A172 (cell line): ENCODE data around the gene ADAMTS7. TPM values are rescaled to one million over a fixed set of nuclear protein-coding genes. Genes with fewer than 3 reads are reported as not detected.

ENCODE experiments used
- DNase-seq: peaks from one replicate; pipeline ENCODE4 v3.0.0-alpha.2; 2015; ENCODE audit warnings: low spot score
- total RNA-seq: library from RNA; depleted of rRNA; stranded (reverse); fragments of >200 nt; shearing (Covaris generic); gene quantifications from 2 replicates; pipeline ENCODE4 v1.2.3, GENCODE V29; 2014; rRNA removed

Gene ADAMTS7
- total RNA-seq, 1 experiment from 2014 or later, result 6.0 TPM

DNA sequence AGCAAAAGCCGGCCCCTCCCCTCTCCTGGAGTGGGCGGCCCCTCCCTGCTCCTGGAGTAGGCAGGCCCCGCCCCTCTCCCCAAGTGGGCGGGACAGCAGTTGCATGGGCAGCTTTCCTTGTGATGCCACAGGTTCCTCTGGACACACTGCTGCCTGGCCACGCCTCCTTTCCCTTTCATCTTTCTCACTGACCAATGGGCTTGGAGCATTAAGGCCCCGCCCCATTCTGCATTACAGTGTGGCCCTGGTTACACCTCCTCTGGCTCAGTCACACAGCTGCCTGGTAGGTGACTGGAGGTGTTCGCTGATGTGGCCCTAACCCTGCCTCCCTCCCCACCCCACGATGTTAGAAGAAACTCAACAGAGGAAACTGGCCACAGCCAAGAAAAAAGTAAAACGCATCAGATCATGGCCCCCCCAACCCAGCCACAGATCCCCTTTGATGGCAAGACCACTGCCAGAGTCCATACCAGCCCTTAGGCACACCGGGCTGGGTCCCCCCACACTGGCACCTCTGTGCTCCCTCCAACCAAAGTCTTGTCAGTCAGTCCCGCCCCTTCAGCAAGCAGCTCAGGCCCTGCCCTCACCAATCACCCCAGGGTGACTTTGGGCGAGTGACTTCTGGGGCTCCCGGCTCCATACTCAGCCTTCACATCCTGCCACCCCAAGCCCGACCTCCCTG is 84.3 kb downstream of the ADAMTS7 start:
- peak; percentile 76 for DNase-seq

DNA sequence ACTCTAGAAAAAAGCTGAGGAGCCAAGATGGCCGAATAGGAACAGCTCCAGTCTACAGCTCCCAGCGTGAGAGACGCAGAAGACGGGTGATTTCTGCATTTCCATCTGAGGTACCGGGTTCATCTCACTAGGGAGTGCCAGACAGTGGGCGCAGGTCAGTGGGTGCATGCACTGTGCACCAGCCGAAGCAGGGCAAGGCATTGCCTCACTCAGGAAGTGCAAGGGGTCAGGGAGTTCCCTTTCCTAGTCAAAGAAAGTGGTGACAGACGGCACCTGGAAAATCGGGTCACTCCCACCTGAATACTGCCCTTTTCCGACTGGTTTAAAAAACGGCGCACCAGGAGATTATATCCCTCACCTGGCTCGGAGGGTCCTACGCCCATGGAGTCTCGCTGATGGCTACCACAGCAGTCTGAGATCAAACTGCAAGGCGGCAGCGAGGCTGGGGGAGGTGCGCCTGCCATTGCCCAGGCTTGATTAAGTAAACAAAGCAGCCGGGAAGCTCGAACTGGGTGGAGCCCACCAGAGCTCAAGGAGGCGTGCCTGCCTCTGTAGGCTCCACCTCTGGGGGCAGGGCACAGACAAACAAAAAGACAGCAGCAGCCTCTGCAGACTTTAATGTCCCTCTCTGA is 91.3 kb downstream of the ADAMTS7 start:
- DNase-seq, result peak; percentile 32

DNA sequence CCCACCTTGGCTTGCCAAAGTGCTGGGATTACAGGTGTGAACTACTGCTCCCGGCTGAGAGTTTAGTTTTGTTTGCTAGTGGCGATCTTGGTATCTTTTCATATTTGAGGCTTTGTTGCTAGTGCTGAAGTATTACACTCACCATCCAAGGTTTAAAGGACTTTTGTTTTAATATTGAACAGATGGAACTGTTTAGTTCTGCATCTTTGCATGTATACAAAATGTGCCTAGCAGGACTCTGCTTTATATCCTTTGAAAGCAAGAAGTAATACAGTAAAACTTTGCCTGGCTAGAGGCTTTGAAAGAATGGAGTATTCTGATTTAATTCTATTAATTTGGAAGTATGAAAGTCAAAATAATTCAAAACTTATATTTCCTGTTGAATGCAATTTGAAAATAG is 92.4 kb downstream of the ADAMTS7 start:
- no peak for DNase-seq

- DNase-seq, result no peak
These were observed 93.2 kb downstream of the ADAMTS7 start for GRCh38 chr15:78717956-78718656.

DNA sequence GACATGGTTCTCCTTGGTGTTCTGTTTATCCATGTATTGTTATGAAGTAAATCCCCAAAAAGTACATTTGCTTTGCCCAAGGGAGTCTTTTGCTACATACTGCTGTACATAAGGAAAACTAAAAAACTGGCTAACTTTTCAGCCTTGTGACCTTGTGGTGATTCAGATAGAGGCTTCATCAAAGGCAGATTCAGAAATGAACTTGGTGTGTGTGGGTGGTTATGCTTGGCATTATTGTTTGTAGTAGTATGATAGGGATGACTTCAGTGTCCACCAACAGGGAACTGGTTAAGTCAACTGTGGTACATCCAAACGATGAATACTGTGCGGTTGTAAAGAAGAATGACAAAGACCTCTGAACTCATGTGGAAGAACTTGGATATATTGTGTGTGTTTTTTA is 94.6 kb downstream of the ADAMTS7 start:
- no peak for DNase-seq

DNA sequence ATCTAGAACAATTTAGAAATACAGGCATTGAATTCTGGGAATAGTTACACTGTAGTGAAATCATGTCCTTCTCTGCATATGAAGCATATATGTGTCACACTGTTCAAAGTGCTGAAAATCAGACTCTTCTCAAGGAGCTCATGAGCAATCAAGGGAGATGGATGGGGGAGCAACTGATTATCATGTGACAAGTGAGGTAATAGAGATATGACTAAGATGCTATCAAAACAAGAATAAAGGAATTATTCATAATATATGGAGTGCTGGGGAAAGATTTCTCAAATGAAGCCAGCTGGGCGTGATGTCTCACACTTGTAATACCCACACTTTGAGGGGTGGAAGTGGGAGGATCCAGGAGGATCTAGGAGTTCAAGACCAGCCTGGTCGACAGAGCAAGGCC is 95.3 kb downstream of the ADAMTS7 start:
- DNase-seq, result peak; percentile 90

GRCh38 chr15:78715434-78715833 is 95.8 kb downstream of the ADAMTS7 start:
- peak; percentile 58 for DNase-seq

- peak; percentile 16 for DNase-seq
These were observed 96.4 kb downstream of the ADAMTS7 start for GRCh38 chr15:78714890-78715289.

GRCh38 chr15:78712797-78713515 is 98.3 kb downstream of the ADAMTS7 start:
- no peak for DNase-seq

DNA sequence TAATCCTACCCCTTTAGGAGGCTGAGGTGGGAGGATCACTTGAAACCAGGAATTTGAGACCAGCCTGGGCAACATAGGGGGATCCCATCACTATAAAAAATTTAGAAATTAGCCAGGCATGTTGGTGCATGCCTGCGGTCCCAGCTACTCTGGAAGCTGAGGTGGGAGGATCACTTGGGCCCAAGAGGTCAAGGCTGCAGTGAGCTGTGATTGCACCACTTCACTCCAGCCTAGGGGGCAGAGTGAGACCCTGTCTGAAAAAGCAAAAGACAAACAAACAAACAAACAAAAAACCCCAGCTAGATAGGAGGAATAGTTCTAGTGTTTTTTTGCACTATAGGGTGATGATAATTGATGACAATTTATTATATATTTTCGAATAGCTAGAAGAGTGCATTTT is 99.6 kb downstream of the ADAMTS7 start:
- no peak for DNase-seq

GRCh38 chr15:78709263-78709882 is 101.9 kb downstream of the ADAMTS7 start:
- peak; percentile 62 for DNase-seq

Other genes starting within 250 kb of the ADAMTS7 start
- 20.3 and 22.8 TPM in 2 replicates for gene CHRNA5, start 245.9 kb downstream of the ADAMTS7 start, total RNA-seq
- 0.02 and 0.14 TPM in 2 replicates for gene CHRNA3, start 190.5 kb downstream of the ADAMTS7 start, total RNA-seq
- not detected in 2 replicates for gene CHRNB4, start 170.3 kb downstream of the ADAMTS7 start, total RNA-seq
- 261 and 441 TPM in 2 replicates for gene MORF4L1, start 61.4 kb upstream of the ADAMTS7 start, total RNA-seq
- gene CTSH, start 133.6 kb upstream of the ADAMTS7 start, total RNA-seq, result 52.8 and 58.4 TPM in 2 replicates